Sigmoid colon (tissue), 4 donors: ENCODE data around the gene CLEC18C.
"Not testable (repeated sequence)": the region's sequence is repeated elsewhere in the genome, so short reads cannot be mapped to it uniquely, and the experiment has no call there.

Experiments used
- CTCF ChIP-seq, 4 experiments: fragments of 450-650 bp in 3 of 4; fragments of 200-600 bp in 1 of 4; IDR thresholded peaks; one replicate each; pipeline ENCODE4 v1.5.1; 2016 to 2019; ENCODE audit warnings: antibody characterized with exemption in 4 of 4, mild to moderate bottlenecking in 3 of 4, moderate library complexity in 2 of 4
- EP300 ChIP-seq, 4 donors: sonication (generic); formaldehyde crosslinking; IDR thresholded peaks; one replicate each; pipeline ENCODE4 v1.6.1; 2017; ENCODE audit warnings: antibody characterized with exemption in 4 of 4
- POLR2A ChIP-seq, 2 donors: fragments of 450-650 bp; IDR thresholded peaks; one replicate each; pipeline ENCODE4 v1.6.1; 2016; ENCODE audit warnings: antibody characterized with exemption in 2 of 2, mild to moderate bottlenecking in 2 of 2, moderate library complexity in 2 of 2

DNA sequence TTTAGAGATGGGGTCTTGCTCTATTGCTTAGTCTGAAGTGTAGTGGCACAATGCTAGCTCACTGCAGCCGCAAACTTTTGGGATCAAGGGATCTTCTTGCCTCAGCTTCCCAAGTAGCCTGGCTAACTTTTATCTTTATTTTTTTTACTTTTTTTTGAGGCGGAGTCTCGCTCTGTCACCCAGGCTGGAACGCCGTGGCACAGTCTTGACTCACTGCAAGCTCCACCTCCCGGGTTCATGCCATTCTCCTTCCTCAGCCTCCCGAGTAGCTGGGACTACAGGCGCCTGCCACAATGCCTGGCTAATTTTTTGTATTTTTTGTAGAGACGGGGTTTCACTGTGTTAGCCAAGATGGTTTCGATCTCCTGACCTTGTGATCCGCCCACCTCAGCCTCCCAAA is 47.4 kb upstream of the CLEC18C start:
- not testable (repeated sequence) for TF ChIP-seq POLR2A, EP300, CTCF (IDR thresholded peaks at IDR 0.05)
